Neural progenitor cell (in vitro differentiated cells): ENCODE results near the gene ADK. TPM values are rescaled to one million over a fixed set of nuclear protein-coding genes. Genes with fewer than 3 reads are reported as not detected.

Experiments used
- DNase-seq: peaks from one replicate; pipeline ENCODE4 v3.0.0-alpha.2; 2016; ENCODE audit warnings: low spot score
- H2AFZ ChIP-seq: fragments of 200-600 bp; sonication (generic); replicated peaks from 2 replicates; pipeline ENCODE4 v1.6.1; 2016; ENCODE audit warnings: antibody characterized with exemption
- H3F3A ChIP-seq: fragments of 200-600 bp; sonication (generic); 2 replicates; pipeline ENCODE4 v1.6.1; 2016; ENCODE audit warnings: antibody characterized with exemption, low read depth
- H3K27ac ChIP-seq: fragments of 200-600 bp; sonication (generic); 2 replicates; pipeline ENCODE4 v1.5.1; 2016; ENCODE audit warnings: mild to moderate bottlenecking
- H3K27me3 ChIP-seq: fragments of 200-600 bp; sonication (generic); 2 replicates; pipeline ENCODE4 v1.6.1; 2016; ENCODE audit warnings: mild to moderate bottlenecking, moderate library complexity
- H3K36me3 ChIP-seq: fragments of 200-600 bp; sonication (generic); 2 replicates; pipeline ENCODE4 v1.5.1; 2016
- H3K4me1 ChIP-seq: fragments of 200-600 bp; sonication (generic); 2 replicates; pipeline ENCODE4 v1.6.1; 2016; ENCODE audit warnings: mixed run types
- H3K4me2 ChIP-seq: fragments of 200-600 bp; sonication (generic); 2 replicates; pipeline ENCODE4 v1.6.1; 2016
- H3K4me3 ChIP-seq: fragments of 200-600 bp; sonication (generic); 2 replicates; pipeline ENCODE4 v1.5.1; 2016
- H3K79me2 ChIP-seq: fragments of 200-600 bp; sonication (generic); 2 replicates; pipeline ENCODE4 v1.6.1; 2016; ENCODE audit warnings: low read depth
- H3K9ac ChIP-seq: fragments of 200-600 bp; sonication (generic); 2 replicates; pipeline ENCODE4 v1.6.1; 2016
- H3K9me3 ChIP-seq: fragments of 200-600 bp; sonication (generic); 2 replicates; pipeline ENCODE4 v1.5.1; 2016; ENCODE audit warnings: low read depth
- H4K20me1 ChIP-seq: fragments of 200-600 bp; sonication (generic); 2 replicates; pipeline ENCODE4 v1.6.1; 2016; ENCODE audit warnings: low read depth
- H3K27ac Mint-ChIP-seq: 3 replicates; pipeline ENCODE4 v1.8.0; 2021; ENCODE audit warnings: mixed read lengths
- H3K27me3 Mint-ChIP-seq: 2 replicates; pipeline ENCODE4 v1.8.0; 2022; ENCODE audit warnings: low read depth, mild to moderate bottlenecking, inconsistent platforms, moderate library complexity, mixed read lengths; ENCODE audit not compliant: insufficient read depth
- H3K36me3 Mint-ChIP-seq: 3 replicates; pipeline ENCODE4 v1.8.0; 2021; ENCODE audit warnings: mixed read lengths
- H3K4me1 Mint-ChIP-seq: 3 replicates; pipeline ENCODE4 v1.8.0; 2021; ENCODE audit warnings: mixed read lengths
- H3K4me3 Mint-ChIP-seq: 3 replicates; pipeline ENCODE4 v1.8.0; 2021; ENCODE audit warnings: mild to moderate bottlenecking, moderate library complexity, mixed read lengths
- H3K9me3 Mint-ChIP-seq: 3 replicates; pipeline ENCODE4 v1.8.0; 2020; ENCODE audit warnings: mixed read lengths
- EZH2 ChIP-seq: fragments of 200-600 bp; sonication (generic); IDR thresholded peaks from 2 replicates; pipeline ENCODE4 v1.6.1; 2017; ENCODE audit warnings: antibody characterized with exemption, mild to moderate bottlenecking, moderate library complexity
- EZH2phosphoT487 ChIP-seq: fragments of 200-600 bp; sonication (generic); IDR thresholded peaks from 2 replicates; pipeline ENCODE4 v1.6.1; 2017; ENCODE audit warnings: antibody characterized with exemption
- total RNA-seq: library from RNA; depleted of rRNA; stranded (reverse); fragments of >200 nt; gene quantifications from 2 replicates; pipeline ENCODE4 v1.2.3, GENCODE V29; 2015; ENCODE audit warnings: low replicate concordance
- TF ChIP-seq, protein P1 (sequence below): fragments of 200-600 bp; sonication (generic); IDR thresholded peaks from 2 replicates; pipeline ENCODE4 v1.5.1; 2017; ENCODE audit warnings: antibody characterized with exemption, mild to moderate bottlenecking

The ADK gene
- total RNA-seq, 1 donor from 2014 or later: 50.9 TPM

DNA sequence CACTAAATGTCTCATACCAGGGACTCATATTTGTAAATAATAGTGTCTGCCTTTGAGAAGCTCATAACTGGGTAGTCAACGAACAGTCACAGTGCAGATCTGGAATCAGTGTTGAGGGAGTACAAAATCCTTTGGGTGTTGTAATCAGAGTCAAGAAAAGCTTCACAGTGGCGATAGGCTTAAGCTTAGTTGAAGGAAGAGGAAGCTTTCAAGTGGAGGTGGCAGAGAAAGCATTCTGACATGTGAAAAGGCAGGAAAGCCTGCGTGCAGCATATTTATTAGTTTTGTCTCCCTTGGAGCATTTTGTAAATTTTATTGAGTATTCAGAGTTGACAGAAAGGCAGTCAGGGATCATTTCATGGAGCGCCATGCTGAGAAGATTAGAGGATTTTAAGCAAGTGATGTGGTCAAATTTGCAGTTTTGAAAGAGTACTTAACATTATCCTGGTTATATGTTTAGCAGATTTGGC lies 104.9 kb downstream of the ADK start:
- no peaks in the 10 kb centered on the region for H3F3A ChIP-seq
- H3K4me3 ChIP-seq: no peak overlapping the region
- no peaks in the 10 kb centered on the region for H3K9me3 Mint-ChIP-seq
- TF ChIP-seq, protein P1, sequence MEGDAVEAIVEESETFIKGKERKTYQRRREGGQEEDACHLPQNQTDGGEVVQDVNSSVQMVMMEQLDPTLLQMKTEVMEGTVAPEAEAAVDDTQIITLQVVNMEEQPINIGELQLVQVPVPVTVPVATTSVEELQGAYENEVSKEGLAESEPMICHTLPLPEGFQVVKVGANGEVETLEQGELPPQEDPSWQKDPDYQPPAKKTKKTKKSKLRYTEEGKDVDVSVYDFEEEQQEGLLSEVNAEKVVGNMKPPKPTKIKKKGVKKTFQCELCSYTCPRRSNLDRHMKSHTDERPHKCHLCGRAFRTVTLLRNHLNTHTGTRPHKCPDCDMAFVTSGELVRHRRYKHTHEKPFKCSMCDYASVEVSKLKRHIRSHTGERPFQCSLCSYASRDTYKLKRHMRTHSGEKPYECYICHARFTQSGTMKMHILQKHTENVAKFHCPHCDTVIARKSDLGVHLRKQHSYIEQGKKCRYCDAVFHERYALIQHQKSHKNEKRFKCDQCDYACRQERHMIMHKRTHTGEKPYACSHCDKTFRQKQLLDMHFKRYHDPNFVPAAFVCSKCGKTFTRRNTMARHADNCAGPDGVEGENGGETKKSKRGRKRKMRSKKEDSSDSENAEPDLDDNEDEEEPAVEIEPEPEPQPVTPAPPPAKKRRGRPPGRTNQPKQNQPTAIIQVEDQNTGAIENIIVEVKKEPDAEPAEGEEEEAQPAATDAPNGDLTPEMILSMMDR: no peak
- TF ChIP-seq EZH2: no peak
- no peak for TF ChIP-seq EZH2phosphoT487
- no peaks in the 10 kb centered on the region for H3K9me3 ChIP-seq
- H3K36me3 ChIP-seq: no peaks in the 10 kb centered on the region
- no peaks in the 10 kb centered on the region for H3K36me3 Mint-ChIP-seq
- H3K27me3 ChIP-seq: no peaks in the 10 kb centered on the region
- H3K27me3 Mint-ChIP-seq: peaks cover 2% of the 10 kb centered on the region
- H4K20me1 ChIP-seq: no peaks in the 10 kb centered on the region
- H3K4me1 ChIP-seq: peaks cover 23% of the 10 kb centered on the region
- no peak overlapping the region for H2AFZ ChIP-seq
- DNase-seq: peak; percentile 35
- H3K4me2 ChIP-seq: peak overlapping the region; percentile 3
- H3K4me1 Mint-ChIP-seq: peaks cover 22% of the 10 kb centered on the region
- H3K27ac ChIP-seq: peak overlapping the region; percentile 51
- no peak overlapping the region for H3K9ac ChIP-seq
- no peaks in the 10 kb centered on the region for H3K79me2 ChIP-seq
- peak overlapping the region; percentile 14 for H3K27ac Mint-ChIP-seq
- H3K4me3 Mint-ChIP-seq: no peak overlapping the region

- no peak overlapping the region for H3K27ac ChIP-seq
- no peaks in the 10 kb centered on the region for H3K9me3 ChIP-seq
- Mint-ChIP-seq H3K27me3 (no peaks in the 10 kb centered on the region), H3K4me1 (no peaks in the 10 kb centered on the region), H3K9me3 (no peaks in the 10 kb centered on the region), H3K4me3 (no peak overlapping the region), H3K27ac (no peak overlapping the region), H3K36me3 (no peaks in the 10 kb centered on the region)
- no peaks in the 10 kb centered on the region for H4K20me1 ChIP-seq
- peaks cover 11% of the 10 kb centered on the region for H3K79me2 ChIP-seq
- no peak for DNase-seq
- H3K9ac ChIP-seq: no peak overlapping the region
- H3K36me3 ChIP-seq: no peaks in the 10 kb centered on the region
- no peak overlapping the region for H3K4me2 ChIP-seq
- H2AFZ ChIP-seq: no peak overlapping the region
- H3K27me3 ChIP-seq: no peaks in the 10 kb centered on the region
- H3F3A ChIP-seq: no peaks in the 10 kb centered on the region
- no peaks in the 10 kb centered on the region for H3K4me1 ChIP-seq
- H3K4me3 ChIP-seq: no peak overlapping the region
- TF ChIP-seq EZH2: no peak
- TF ChIP-seq, protein P1: no peak
- TF ChIP-seq EZH2phosphoT487: no peak
Observed at GRCh38 chr10:74262856-74263255, 111.8 kb downstream of the ADK start.

GRCh38 chr10:74263996-74264395 lies 113.0 kb downstream of the ADK start:
- H3K9me3 ChIP-seq: no peaks in the 10 kb centered on the region
- no peaks in the 10 kb centered on the region for H3K4me1 ChIP-seq
- no peaks in the 10 kb centered on the region for H3F3A ChIP-seq
- H3K4me3 Mint-ChIP-seq: no peak overlapping the region
- no peaks in the 10 kb centered on the region for H4K20me1 ChIP-seq
- DNase-seq: no peak
- H3K79me2 ChIP-seq: peaks cover 11% of the 10 kb centered on the region
- no peak overlapping the region for H2AFZ ChIP-seq
- TF ChIP-seq, protein P1: no peak
- TF ChIP-seq EZH2phosphoT487 (no peak), EZH2 (no peak)
- H3K36me3 Mint-ChIP-seq: no peaks in the 10 kb centered on the region
- H3K27ac ChIP-seq: no peak overlapping the region
- H3K9ac ChIP-seq: no peak overlapping the region
- H3K4me2 ChIP-seq: no peak overlapping the region
- H3K9me3 Mint-ChIP-seq: no peaks in the 10 kb centered on the region
- H3K27ac Mint-ChIP-seq: no peak overlapping the region
- H3K27me3 ChIP-seq: no peaks in the 10 kb centered on the region
- H3K36me3 ChIP-seq: no peaks in the 10 kb centered on the region
- no peak overlapping the region for H3K4me3 ChIP-seq
- no peaks in the 10 kb centered on the region for H3K27me3 Mint-ChIP-seq
- no peaks in the 10 kb centered on the region for H3K4me1 Mint-ChIP-seq
